Liver (tissue), 9 donors: ENCODE results near the gene MERTK. TPM values are rescaled to one million over a fixed set of nuclear protein-coding genes. Genes with fewer than 3 reads are reported as not detected.
A peak's percentile ranks its signal among the peaks of the same experiment; 100 is the strongest.

Experiments used
- DNase-seq: peaks from one replicate; pipeline ENCODE4 v3.0.0-alpha.2; 2017; ENCODE audit warnings: low spot score
- H3K27ac ChIP-seq, 2 donors: one replicate each; pipeline ENCODE4 v1.7.0; 2013; ENCODE audit warnings: inconsistent platforms in 2 of 2, low read length in 2 of 2, control low read depth in 1 of 2, low read depth in 1 of 2, mild to moderate bottlenecking in 1 of 2
- H3K27me3 ChIP-seq, 4 donors: one replicate each; pipeline versions ENCODE4 v1.6.1 to v1.7.0; 2013; ENCODE audit warnings: low read length in 3 of 4, inconsistent platforms in 1 of 4, mild to moderate bottlenecking in 1 of 4, moderate library complexity in 1 of 4; ENCODE audit not compliant: control insufficient read depth in 4 of 4, insufficient read depth in 4 of 4
- H3K36me3 ChIP-seq, 4 donors: one replicate each; pipeline versions ENCODE4 v1.6.1 to v1.7.0; 2013; ENCODE audit warnings: low read length in 3 of 4, mild to moderate bottlenecking in 3 of 4, low read depth in 1 of 4, moderate library complexity in 1 of 4; ENCODE audit not compliant: control insufficient read depth in 4 of 4, insufficient read depth in 3 of 4
- H3K4me1 ChIP-seq, 4 donors: one replicate each; pipeline versions ENCODE4 v1.6.1 to v1.7.0; 2013; ENCODE audit warnings: low read length in 3 of 4, mild to moderate bottlenecking in 3 of 4, moderate library complexity in 1 of 4; ENCODE audit not compliant: control insufficient read depth in 4 of 4, insufficient read depth in 4 of 4
- H3K4me3 ChIP-seq, 3 donors: one replicate each; pipeline versions ENCODE4 v1.6.1 to v1.7.0; 2013; ENCODE audit warnings: low read length in 3 of 3, control low read depth in 1 of 3, low read depth in 1 of 3, mild to moderate bottlenecking in 1 of 3
- H3K9ac ChIP-seq, 2 donors: one replicate each; pipeline ENCODE4 v1.7.0; 2013; ENCODE audit warnings: low read length in 2 of 2, mild to moderate bottlenecking in 2 of 2, moderate library complexity in 2 of 2, control low read depth in 1 of 2, low read depth in 1 of 2
- H3K9me3 ChIP-seq, 4 donors: one replicate each; pipeline versions ENCODE4 v1.6.1 to v1.7.0; 2013; ENCODE audit warnings: low read length in 3 of 4; ENCODE audit not compliant: control insufficient read depth in 4 of 4
- ATF3 ChIP-seq: IDR thresholded peaks from 2 replicates; pipeline ENCODE4 v1.6.1; 2016; ENCODE audit warnings: antibody characterized with exemption
- EGR1 ChIP-seq, 2 donors: IDR thresholded peaks; 2 replicates each; pipeline ENCODE4 v1.6.1; 2016 to 2018; ENCODE audit warnings: antibody characterized with exemption in 2 of 2, low read depth in 2 of 2
- FOXA2 ChIP-seq: IDR thresholded peaks from 2 replicates; pipeline ENCODE4 v1.6.1; 2016; ENCODE audit warnings: antibody characterized with exemption
- HNF4A ChIP-seq, 2 donors: conservative IDR thresholded peaks; 2 replicates each; pipeline ENCODE4 v1.6.1; 2016; ENCODE audit warnings: antibody characterized with exemption in 2 of 2, mild to moderate bottlenecking in 2 of 2
- JUND ChIP-seq, 2 donors: IDR thresholded peaks; 2 replicates each; pipeline ENCODE4 v1.6.1; 2016; ENCODE audit warnings: antibody characterized with exemption in 2 of 2
- MAX ChIP-seq: IDR thresholded peaks from 2 replicates; pipeline ENCODE4 v1.6.1; 2016; ENCODE audit warnings: antibody characterized with exemption
- NR2F2 ChIP-seq: IDR thresholded peaks from 2 replicates; pipeline ENCODE4 v1.6.1; 2016; ENCODE audit warnings: antibody characterized with exemption
- RAD21 ChIP-seq, 2 donors: IDR thresholded peaks; 2 replicates each; pipeline ENCODE4 v1.6.1; 2016; ENCODE audit warnings: antibody characterized with exemption in 2 of 2, mild to moderate bottlenecking in 2 of 2
- REST ChIP-seq: IDR thresholded peaks from 2 replicates; pipeline ENCODE4 v1.6.1; 2016; ENCODE audit warnings: antibody characterized with exemption, mild to moderate bottlenecking
- RXRA ChIP-seq, 2 donors: IDR thresholded peaks; 2 replicates each; pipeline ENCODE4 v1.6.1; 2017 to 2018; ENCODE audit warnings: antibody characterized with exemption in 2 of 2, mild to moderate bottlenecking in 1 of 2
- SP1 ChIP-seq: IDR thresholded peaks from 2 replicates; pipeline ENCODE4 v1.6.1; 2018; ENCODE audit warnings: antibody characterized with exemption, mild to moderate bottlenecking
- TAF1 ChIP-seq: conservative IDR thresholded peaks from 2 replicates; pipeline ENCODE4 v1.6.1; 2016; ENCODE audit warnings: antibody characterized with exemption, mild to moderate bottlenecking
- YY1 ChIP-seq: IDR thresholded peaks from 2 replicates; pipeline ENCODE4 v1.6.1; 2016; ENCODE audit warnings: antibody characterized with exemption, mild to moderate bottlenecking
- ZBTB33 ChIP-seq: IDR thresholded peaks from 2 replicates; pipeline ENCODE4 v1.6.1; 2016; ENCODE audit warnings: antibody characterized with exemption
- WGBS: extraction: QIAGEN DNeasy Blood & Tissue Kit; methylation state at CpG from one replicate; pipeline ENCODE4 v1.1.7; 2013; 5-methylcytosine and 5-hydroxymethylcytosine counted together
- polyA plus RNA-seq, 2 donors: library from polyadenylated mRNA; stranded (reverse) in 1 of 2; unstranded in 1 of 2; fragments of 200-250 nt in 1 of 2; fragments of >200 nt in 1 of 2; fragmentation: Nextera tagmentation in 1 of 2; extraction: Ambion mirVana in 1 of 2; gene quantifications; one replicate each; pipeline versions ENCODE4 v1.2.1 to v1.2.3, GENCODE V29; 2013 to 2015
- total RNA-seq, 2 donors: library from RNA; depleted of rRNA; stranded (reverse); fragments of >200 nt; gene quantifications; one replicate each; pipeline ENCODE4 v1.2.3, GENCODE V29; 2014
- TF ChIP-seq, protein P1 (sequence below): fragments of 150-350 bp; IDR thresholded peaks from 2 replicates; pipeline ENCODE4 v1.5.1; 2017; ENCODE audit warnings: improper control_type of control experiment, low read depth, low read length; ENCODE audit not compliant: missing input control
- donor health status: healthy.
- donor health status: healthy.
- donor health status: healthy.
- donor health status: healthy.
- donor health status: healthy.

The MERTK gene
- total and polyA plus RNA-seq, 4 donors: 6.3 to 34.1 (median 8.2) TPM

GRCh38 chr2:111912547-111912946 lies 14.1 kb downstream of the MERTK start:
- DNase-seq: no peak
- Histone ChIP-seq H3K4me3 (no peak overlapping the region), H3K27ac (peak overlapping the region in 1 of 2 donors; percentile 70)

More at GRCh38 chr2:111912547-111912946, 14.1 kb downstream of the MERTK start:
- WGBS: 32% methylated on average over 2 of the region's 2 CpGs
- Histone ChIP-seq H3K9me3 (no peaks in the 10 kb centered on the region), H3K9ac (no peak overlapping the region), H3K36me3 (peaks cover 0 to 4% (median 0%) of the 10 kb centered on the region in 4 donors), H3K4me1 (peaks cover 11 to 49% (median 44%) of the 10 kb centered on the region in 4 donors), H3K27me3 (no peaks in the 10 kb centered on the region)
- TF ChIP-seq ATF3 (peak; percentile 87), MAX (peak; percentile 50), YY1 (peak; percentile 48), RAD21 (IDR thresholded peaks at IDR 0.05) (no peak), RXRA (IDR thresholded peaks at IDR 0.05) (peak; percentile 80 to 94), REST (peak; percentile 29), EGR1 (IDR thresholded peaks at IDR 0.05; ENCODE audit: low read depth in 2 of 2) (no peak), JUND (IDR thresholded peaks at IDR 0.05) (peak; percentile 26 to 55), HNF4A (conservative IDR thresholded peaks at IDR 0.05) (peak; percentile 45 to 69), FOXA2 (peak; percentile 39), SP1 (peak; percentile 40), NR2F2 (no peak), TAF1 (no peak), ZBTB33 (peak; percentile 41)
- TF ChIP-seq, protein P1, sequence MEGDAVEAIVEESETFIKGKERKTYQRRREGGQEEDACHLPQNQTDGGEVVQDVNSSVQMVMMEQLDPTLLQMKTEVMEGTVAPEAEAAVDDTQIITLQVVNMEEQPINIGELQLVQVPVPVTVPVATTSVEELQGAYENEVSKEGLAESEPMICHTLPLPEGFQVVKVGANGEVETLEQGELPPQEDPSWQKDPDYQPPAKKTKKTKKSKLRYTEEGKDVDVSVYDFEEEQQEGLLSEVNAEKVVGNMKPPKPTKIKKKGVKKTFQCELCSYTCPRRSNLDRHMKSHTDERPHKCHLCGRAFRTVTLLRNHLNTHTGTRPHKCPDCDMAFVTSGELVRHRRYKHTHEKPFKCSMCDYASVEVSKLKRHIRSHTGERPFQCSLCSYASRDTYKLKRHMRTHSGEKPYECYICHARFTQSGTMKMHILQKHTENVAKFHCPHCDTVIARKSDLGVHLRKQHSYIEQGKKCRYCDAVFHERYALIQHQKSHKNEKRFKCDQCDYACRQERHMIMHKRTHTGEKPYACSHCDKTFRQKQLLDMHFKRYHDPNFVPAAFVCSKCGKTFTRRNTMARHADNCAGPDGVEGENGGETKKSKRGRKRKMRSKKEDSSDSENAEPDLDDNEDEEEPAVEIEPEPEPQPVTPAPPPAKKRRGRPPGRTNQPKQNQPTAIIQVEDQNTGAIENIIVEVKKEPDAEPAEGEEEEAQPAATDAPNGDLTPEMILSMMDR: no peak
